GM23338 (cell line): ENCODE results near the gene GALNT4. TPM values are rescaled to one million over a fixed set of nuclear protein-coding genes. Genes with fewer than 3 reads are reported as not detected.

Experiments
- ATAC-seq: fragments of 200-7000 bp; cut with Tn5 transposase; 3 replicates; pipeline ENCODE4 v1.9.1; 2020
- DNase-seq: peaks from one replicate; pipeline ENCODE4 v3.0.0-alpha.2; 2015; ENCODE audit warnings: low spot score
- H2AFZ ChIP-seq: fragments of 200-600 bp; sonication (generic); 2 replicates; pipeline ENCODE4 v1.8.0; 2016; ENCODE audit warnings: antibody characterized with exemption, mild to moderate bottlenecking, moderate library complexity
- H3F3A ChIP-seq: fragments of 200-600 bp; sonication (generic); replicated peaks from 2 replicates; pipeline ENCODE4 v1.8.0; 2017; ENCODE audit warnings: antibody characterized with exemption, mixed run types, low read depth
- H3K27ac ChIP-seq: fragments of 200-600 bp; sonication (generic); 2 replicates; pipeline ENCODE4 v1.6.1; 2016; ENCODE audit warnings: low read depth
- H3K27me3 ChIP-seq: fragments of 200-600 bp; sonication (generic); 2 replicates; pipeline ENCODE4 v1.8.0; 2016; ENCODE audit warnings: mild to moderate bottlenecking, mixed run types, moderate library complexity; ENCODE audit not compliant: insufficient read depth
- H3K36me3 ChIP-seq: fragments of 200-600 bp; sonication (generic); 2 replicates; pipeline ENCODE4 v1.8.0; 2016; ENCODE audit warnings: mild to moderate bottlenecking; ENCODE audit not compliant: insufficient read depth
- H3K4me1 ChIP-seq: fragments of 200-600 bp; sonication (generic); 2 replicates; pipeline ENCODE4 v1.8.0; 2016; ENCODE audit warnings: mild to moderate bottlenecking, moderate library complexity; ENCODE audit not compliant: insufficient read depth
- H3K4me2 ChIP-seq: fragments of 200-600 bp; sonication (generic); 2 replicates; pipeline ENCODE4 v1.7.1; 2017; ENCODE audit warnings: mixed run types
- H3K4me3 ChIP-seq: fragments of 200-600 bp; sonication (generic); 2 replicates; pipeline ENCODE4 v1.6.1; 2016; ENCODE audit warnings: mixed run types
- H3K79me2 ChIP-seq: fragments of 200-600 bp; sonication (generic); replicated peaks from 2 replicates; pipeline ENCODE4 v1.8.0; 2017; ENCODE audit warnings: mild to moderate bottlenecking; ENCODE audit not compliant: insufficient read depth
- H3K9me2 ChIP-seq: fragments of 200-600 bp; sonication (generic); 2 replicates; pipeline ENCODE4 v1.8.0; 2017; ENCODE audit not compliant: insufficient read depth
- H4K20me1 ChIP-seq: fragments of 200-600 bp; sonication (generic); replicated peaks from 2 replicates; pipeline ENCODE4 v1.8.0; 2017; ENCODE audit warnings: mild to moderate bottlenecking; ENCODE audit not compliant: insufficient read depth
- H3K27ac Mint-ChIP-seq: 2 replicates; pipeline ENCODE4 v1.8.0; 2020; ENCODE audit warnings: inconsistent platforms, mild to moderate bottlenecking, moderate library complexity, mixed read lengths
- H3K27me3 Mint-ChIP-seq: 3 replicates; pipeline ENCODE4 v1.8.0; 2022; ENCODE audit warnings: low read depth, mild to moderate bottlenecking, moderate library complexity, mixed read lengths, inconsistent platforms; ENCODE audit not compliant: insufficient read depth, poor library complexity
- H3K36me3 Mint-ChIP-seq: 3 replicates; pipeline ENCODE4 v1.8.0; 2021; ENCODE audit warnings: low read depth, mild to moderate bottlenecking, inconsistent platforms, moderate library complexity, mixed read lengths
- H3K4me1 Mint-ChIP-seq: 3 replicates; pipeline ENCODE4 v1.8.0; 2020; ENCODE audit warnings: mild to moderate bottlenecking, inconsistent platforms, mixed read lengths
- H3K4me3 Mint-ChIP-seq: 3 replicates; pipeline ENCODE4 v1.8.0; 2021; ENCODE audit warnings: moderate library complexity, mild to moderate bottlenecking, inconsistent platforms, mixed read lengths
- H3K9me3 Mint-ChIP-seq: 3 replicates; pipeline ENCODE4 v1.8.0; 2020; ENCODE audit warnings: moderate library complexity, mild to moderate bottlenecking, inconsistent platforms, mixed read lengths
- CREB1 ChIP-seq: fragments of 250-450 bp; sonication (Bioruptor Pico); IDR thresholded peaks from 2 replicates; pipeline ENCODE4 v1.5.0; 2020; ENCODE audit warnings: low read depth, mild to moderate bottlenecking, moderate library complexity
- EZH2 ChIP-seq: fragments of 200-600 bp; sonication (generic); IDR thresholded peaks from one replicate; pipeline ENCODE4 v1.8.0; 2017; ENCODE audit warnings: antibody characterized with exemption, mild to moderate bottlenecking, low read depth; ENCODE audit not compliant: unreplicated experiment
- EZH2phosphoT487 ChIP-seq: fragments of 200-600 bp; sonication (generic); IDR thresholded peaks from one replicate; pipeline ENCODE4 v1.8.1; 2018; ENCODE audit warnings: antibody characterized with exemption; ENCODE audit not compliant: unreplicated experiment
- JUNB ChIP-seq: IDR thresholded peaks from one replicate; pipeline ENCODE4 v1.6.1; 2016; ENCODE audit warnings: antibody characterized with exemption; ENCODE audit not compliant: unreplicated experiment
- NANOG ChIP-seq: IDR thresholded peaks from 2 replicates; pipeline ENCODE4 v1.6.1; 2016; ENCODE audit warnings: antibody characterized with exemption, borderline replicate concordance
- POLR2AphosphoS5 ChIP-seq: IDR thresholded peaks from 2 replicates; pipeline ENCODE4 v1.6.1; 2016; ENCODE audit warnings: antibody characterized with exemption, low read depth
- ZNF114 ChIP-seq: fragments of 250-450 bp; sonication (Bioruptor Pico); IDR thresholded peaks from 2 replicates; pipeline ENCODE4 v1.5.0; 2020; ENCODE audit warnings: mild to moderate bottlenecking, moderate library complexity
- ZNF331 ChIP-seq: fragments of 250-450 bp; sonication (Bioruptor Pico); IDR thresholded peaks from 2 replicates; pipeline ENCODE4 v1.5.0; 2020; ENCODE audit warnings: low read depth, mild to moderate bottlenecking, moderate library complexity
- polyA plus RNA-seq: library from polyadenylated mRNA; unstranded; fragments of >200 nt; fragmentation: Nextera tagmentation; extraction: Ambion mirVana; gene quantifications from 2 replicates; pipeline ENCODE4 v1.2.1, GENCODE V29; 2016
- total RNA-seq: library from RNA; depleted of rRNA; stranded (reverse); fragments of >200 nt; shearing (Covaris generic); gene quantifications from 2 replicates; pipeline ENCODE4 v1.2.3, GENCODE V29; 2014
- TF ChIP-seq, protein P1 (sequence below): fragments of 250-450 bp; sonication (Bioruptor Pico); IDR thresholded peaks from 2 replicates; pipeline ENCODE4 v1.5.0; 2020; ENCODE audit warnings: mild to moderate bottlenecking, moderate library complexity
- TF ChIP-seq, protein P2 (sequence below): IDR thresholded peaks from one replicate; pipeline ENCODE4 v1.6.1; 2018; ENCODE audit warnings: antibody characterized with exemption; ENCODE audit not compliant: unreplicated experiment
- TF ChIP-seq, protein P3 (sequence below): IDR thresholded peaks from 2 replicates; pipeline ENCODE4 v1.6.1; 2016; ENCODE audit warnings: antibody characterized with exemption
- TF ChIP-seq, protein P4 (sequence below), 2 experiments: fragments of 200-600 bp in 1 of 2; sonication (generic) in 1 of 2; conservative IDR thresholded peaks; 2 replicates each; pipeline versions ENCODE4 v1.5.1 to v1.6.1; 2016 to 2017; ENCODE audit warnings: antibody characterized with exemption in 2 of 2, low read depth in 2 of 2, mild to moderate bottlenecking in 2 of 2, moderate library complexity in 1 of 2

The GALNT4 gene
- total and polyA plus RNA-seq, 2 experiments from 2014 or later: 1.1 to 2.4 TPM

DNA sequence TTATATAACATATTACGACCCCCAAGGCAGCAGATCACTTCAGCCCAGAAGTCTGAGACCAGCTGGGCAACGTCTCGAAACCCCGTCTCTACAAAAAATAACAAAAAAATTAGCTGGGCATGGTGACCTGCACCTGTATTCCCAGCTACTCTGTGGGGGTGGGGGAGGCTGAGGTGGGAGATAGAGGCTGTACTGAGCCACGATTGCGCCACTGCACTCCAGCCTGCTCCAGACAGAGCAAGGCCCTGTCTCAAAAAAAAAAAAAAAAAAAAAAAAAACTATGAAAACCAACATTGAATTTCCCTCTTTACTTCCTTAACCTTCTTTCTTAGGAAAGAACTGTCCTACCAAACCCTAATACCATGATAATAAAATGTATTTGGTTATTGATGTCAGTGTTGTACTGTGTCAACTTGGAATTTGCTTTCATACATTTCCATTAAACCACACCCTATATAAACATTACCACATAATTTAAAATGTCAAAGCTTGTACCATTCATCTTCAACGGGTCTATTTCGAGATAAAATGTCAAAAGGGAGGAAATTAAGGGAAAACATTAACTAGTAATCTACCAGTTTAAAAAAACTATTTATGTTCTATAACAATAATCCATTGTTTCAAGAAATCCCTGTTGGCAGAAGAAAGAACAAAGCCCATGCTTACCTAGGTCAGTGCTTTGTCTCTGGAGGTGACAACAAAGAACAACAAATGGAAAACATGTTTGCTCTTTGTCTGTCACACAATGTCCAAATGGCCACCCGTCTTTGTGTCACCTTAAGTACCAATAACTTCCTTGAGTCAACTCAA, 17.4 kb downstream of the GALNT4 start:
- Histone ChIP-seq H3K9me2 (no peaks in the 10 kb centered on the region), H3K4me3 (no peak overlapping the region), H3K4me1 (no peaks in the 10 kb centered on the region), H3K4me2 (no peak overlapping the region), H3K27me3 (no peaks in the 10 kb centered on the region), H4K20me1 (no peaks in the 10 kb centered on the region), H3K36me3 (no peaks in the 10 kb centered on the region), H2AFZ (no peak overlapping the region), H3K27ac (no peak overlapping the region), H3F3A (no peaks in the 10 kb centered on the region), H3K79me2 (no peaks in the 10 kb centered on the region)
- Mint-ChIP-seq H3K9me3 (no peaks in the 10 kb centered on the region), H3K27ac (no peak overlapping the region), H3K4me3 (no peak overlapping the region), H3K36me3 (no peaks in the 10 kb centered on the region; the same call in 2 of the 3 replicates), H3K4me1 (no peaks in the 10 kb centered on the region), H3K27me3 (no peaks in the 10 kb centered on the region)
- TF ChIP-seq ZNF114 (CRISPR knock-in tag) (no peak), POLR2AphosphoS5 (no peak), NANOG (no peak), CREB1 (no peak), EZH2 (no peak), ZNF331 (no peak), JUNB (no peak), EZH2phosphoT487 (no peak)
- TF ChIP-seq, protein P1, sequence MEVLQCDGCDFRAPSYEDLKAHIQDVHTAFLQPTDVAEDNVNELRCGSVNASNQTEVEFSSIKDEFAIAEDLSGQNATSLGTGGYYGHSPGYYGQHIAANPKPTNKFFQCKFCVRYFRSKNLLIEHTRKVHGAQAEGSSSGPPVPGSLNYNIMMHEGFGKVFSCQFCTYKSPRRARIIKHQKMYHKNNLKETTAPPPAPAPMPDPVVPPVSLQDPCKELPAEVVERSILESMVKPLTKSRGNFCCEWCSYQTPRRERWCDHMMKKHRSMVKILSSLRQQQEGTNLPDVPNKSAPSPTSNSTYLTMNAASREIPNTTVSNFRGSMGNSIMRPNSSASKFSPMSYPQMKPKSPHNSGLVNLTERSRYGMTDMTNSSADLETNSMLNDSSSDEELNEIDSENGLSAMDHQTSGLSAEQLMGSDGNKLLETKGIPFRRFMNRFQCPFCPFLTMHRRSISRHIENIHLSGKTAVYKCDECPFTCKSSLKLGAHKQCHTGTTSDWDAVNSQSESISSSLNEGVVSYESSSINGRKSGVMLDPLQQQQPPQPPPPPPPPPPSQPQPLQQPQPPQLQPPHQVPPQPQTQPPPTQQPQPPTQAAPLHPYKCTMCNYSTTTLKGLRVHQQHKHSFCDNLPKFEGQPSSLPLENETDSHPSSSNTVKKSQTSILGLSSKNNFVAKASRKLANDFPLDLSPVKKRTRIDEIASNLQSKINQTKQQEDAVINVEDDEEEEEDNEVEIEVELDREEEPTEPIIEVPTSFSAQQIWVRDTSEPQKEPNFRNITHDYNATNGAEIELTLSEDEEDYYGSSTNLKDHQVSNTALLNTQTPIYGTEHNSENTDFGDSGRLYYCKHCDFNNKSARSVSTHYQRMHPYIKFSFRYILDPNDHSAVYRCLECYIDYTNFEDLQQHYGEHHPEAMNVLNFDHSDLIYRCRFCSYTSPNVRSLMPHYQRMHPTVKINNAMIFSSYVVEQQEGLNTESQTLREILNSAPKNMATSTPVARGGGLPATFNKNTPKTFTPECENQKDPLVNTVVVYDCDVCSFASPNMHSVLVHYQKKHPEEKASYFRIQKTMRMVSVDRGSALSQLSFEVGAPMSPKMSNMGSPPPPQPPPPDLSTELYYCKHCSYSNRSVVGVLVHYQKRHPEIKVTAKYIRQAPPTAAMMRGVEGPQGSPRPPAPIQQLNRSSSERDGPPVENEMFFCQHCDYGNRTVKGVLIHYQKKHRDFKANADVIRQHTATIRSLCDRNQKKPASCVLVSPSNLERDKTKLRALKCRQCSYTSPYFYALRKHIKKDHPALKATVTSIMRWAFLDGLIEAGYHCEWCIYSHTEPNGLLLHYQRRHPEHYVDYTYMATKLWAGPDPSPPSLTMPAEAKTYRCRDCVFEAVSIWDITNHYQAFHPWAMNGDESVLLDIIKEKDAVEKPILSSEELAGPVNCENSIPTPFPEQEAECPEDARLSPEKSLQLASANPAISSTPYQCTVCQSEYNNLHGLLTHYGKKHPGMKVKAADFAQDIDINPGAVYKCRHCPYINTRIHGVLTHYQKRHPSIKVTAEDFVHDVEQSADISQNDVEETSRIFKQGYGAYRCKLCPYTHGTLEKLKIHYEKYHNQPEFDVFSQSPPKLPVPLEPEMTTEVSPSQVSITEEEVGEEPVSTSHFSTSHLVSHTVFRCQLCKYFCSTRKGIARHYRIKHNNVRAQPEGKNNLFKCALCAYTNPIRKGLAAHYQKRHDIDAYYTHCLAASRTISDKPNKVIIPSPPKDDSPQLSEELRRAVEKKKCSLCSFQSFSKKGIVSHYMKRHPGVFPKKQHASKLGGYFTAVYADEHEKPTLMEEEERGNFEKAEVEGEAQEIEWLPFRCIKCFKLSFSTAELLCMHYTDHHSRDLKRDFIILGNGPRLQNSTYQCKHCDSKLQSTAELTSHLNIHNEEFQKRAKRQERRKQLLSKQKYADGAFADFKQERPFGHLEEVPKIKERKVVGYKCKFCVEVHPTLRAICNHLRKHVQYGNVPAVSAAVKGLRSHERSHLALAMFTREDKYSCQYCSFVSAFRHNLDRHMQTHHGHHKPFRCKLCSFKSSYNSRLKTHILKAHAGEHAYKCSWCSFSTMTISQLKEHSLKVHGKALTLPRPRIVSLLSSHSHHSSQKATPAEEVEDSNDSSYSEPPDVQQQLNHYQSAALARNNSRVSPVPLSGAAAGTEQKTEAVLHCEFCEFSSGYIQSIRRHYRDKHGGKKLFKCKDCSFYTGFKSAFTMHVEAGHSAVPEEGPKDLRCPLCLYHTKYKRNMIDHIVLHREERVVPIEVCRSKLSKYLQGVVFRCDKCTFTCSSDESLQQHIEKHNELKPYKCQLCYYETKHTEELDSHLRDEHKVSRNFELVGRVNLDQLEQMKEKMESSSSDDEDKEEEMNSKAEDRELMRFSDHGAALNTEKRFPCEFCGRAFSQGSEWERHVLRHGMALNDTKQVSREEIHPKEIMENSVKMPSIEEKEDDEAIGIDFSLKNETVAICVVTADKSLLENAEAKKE (CRISPR knock-in tag): no peak
- TF ChIP-seq, protein P2, sequence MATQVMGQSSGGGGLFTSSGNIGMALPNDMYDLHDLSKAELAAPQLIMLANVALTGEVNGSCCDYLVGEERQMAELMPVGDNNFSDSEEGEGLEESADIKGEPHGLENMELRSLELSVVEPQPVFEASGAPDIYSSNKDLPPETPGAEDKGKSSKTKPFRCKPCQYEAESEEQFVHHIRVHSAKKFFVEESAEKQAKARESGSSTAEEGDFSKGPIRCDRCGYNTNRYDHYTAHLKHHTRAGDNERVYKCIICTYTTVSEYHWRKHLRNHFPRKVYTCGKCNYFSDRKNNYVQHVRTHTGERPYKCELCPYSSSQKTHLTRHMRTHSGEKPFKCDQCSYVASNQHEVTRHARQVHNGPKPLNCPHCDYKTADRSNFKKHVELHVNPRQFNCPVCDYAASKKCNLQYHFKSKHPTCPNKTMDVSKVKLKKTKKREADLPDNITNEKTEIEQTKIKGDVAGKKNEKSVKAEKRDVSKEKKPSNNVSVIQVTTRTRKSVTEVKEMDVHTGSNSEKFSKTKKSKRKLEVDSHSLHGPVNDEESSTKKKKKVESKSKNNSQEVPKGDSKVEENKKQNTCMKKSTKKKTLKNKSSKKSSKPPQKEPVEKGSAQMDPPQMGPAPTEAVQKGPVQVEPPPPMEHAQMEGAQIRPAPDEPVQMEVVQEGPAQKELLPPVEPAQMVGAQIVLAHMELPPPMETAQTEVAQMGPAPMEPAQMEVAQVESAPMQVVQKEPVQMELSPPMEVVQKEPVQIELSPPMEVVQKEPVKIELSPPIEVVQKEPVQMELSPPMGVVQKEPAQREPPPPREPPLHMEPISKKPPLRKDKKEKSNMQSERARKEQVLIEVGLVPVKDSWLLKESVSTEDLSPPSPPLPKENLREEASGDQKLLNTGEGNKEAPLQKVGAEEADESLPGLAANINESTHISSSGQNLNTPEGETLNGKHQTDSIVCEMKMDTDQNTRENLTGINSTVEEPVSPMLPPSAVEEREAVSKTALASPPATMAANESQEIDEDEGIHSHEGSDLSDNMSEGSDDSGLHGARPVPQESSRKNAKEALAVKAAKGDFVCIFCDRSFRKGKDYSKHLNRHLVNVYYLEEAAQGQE: no peak
- TF ChIP-seq, protein P3, sequence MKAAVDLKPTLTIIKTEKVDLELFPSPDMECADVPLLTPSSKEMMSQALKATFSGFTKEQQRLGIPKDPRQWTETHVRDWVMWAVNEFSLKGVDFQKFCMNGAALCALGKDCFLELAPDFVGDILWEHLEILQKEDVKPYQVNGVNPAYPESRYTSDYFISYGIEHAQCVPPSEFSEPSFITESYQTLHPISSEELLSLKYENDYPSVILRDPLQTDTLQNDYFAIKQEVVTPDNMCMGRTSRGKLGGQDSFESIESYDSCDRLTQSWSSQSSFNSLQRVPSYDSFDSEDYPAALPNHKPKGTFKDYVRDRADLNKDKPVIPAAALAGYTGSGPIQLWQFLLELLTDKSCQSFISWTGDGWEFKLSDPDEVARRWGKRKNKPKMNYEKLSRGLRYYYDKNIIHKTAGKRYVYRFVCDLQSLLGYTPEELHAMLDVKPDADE: no peak
- TF ChIP-seq, protein P4, sequence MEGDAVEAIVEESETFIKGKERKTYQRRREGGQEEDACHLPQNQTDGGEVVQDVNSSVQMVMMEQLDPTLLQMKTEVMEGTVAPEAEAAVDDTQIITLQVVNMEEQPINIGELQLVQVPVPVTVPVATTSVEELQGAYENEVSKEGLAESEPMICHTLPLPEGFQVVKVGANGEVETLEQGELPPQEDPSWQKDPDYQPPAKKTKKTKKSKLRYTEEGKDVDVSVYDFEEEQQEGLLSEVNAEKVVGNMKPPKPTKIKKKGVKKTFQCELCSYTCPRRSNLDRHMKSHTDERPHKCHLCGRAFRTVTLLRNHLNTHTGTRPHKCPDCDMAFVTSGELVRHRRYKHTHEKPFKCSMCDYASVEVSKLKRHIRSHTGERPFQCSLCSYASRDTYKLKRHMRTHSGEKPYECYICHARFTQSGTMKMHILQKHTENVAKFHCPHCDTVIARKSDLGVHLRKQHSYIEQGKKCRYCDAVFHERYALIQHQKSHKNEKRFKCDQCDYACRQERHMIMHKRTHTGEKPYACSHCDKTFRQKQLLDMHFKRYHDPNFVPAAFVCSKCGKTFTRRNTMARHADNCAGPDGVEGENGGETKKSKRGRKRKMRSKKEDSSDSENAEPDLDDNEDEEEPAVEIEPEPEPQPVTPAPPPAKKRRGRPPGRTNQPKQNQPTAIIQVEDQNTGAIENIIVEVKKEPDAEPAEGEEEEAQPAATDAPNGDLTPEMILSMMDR (conservative IDR thresholded peaks at IDR 0.05; ENCODE audit: low read depth in 2 of 2): no peak
- ATAC-seq: no peak
- no peak for DNase-seq
